ENCODE measurements around the gene ELAC2.

- TF ChIP-seq NRF1 (IDR thresholded peaks at IDR 0.05; ENCODE audit: low read depth, low read length) (no peak; the same call in 1 of the 2 replicates), CREB1 (IDR thresholded peaks at IDR 0.05) (peak; percentile 33; the same call in 1 of the 2 replicates)
These were observed at the start of gene ELAC2 for GRCh38 chr17:13017655-13018459.

All from H1 (cell line).